H1 (cell line): ENCODE measurements around the gene SDC4. TPM values are rescaled to one million over a fixed set of nuclear protein-coding genes. Genes with fewer than 3 reads are reported as not detected.

Experiments
- ASH2L ChIP-seq: fragments of 200-600, 300-600 bp; sonication (generic); IDR thresholded peaks from one replicate; pipeline ENCODE4 v1.7.1; 2017; ENCODE audit warnings: low read length
- BACH1 ChIP-seq: IDR thresholded peaks from 2 replicates; pipeline ENCODE4 v1.6.1; 2012; ENCODE audit warnings: low read length, improper control_type of control experiment
- CHD7 ChIP-seq: fragments of 300-600 bp; sonication (generic); IDR thresholded peaks from 2 replicates; pipeline ENCODE4 v1.7.1; 2012; ENCODE audit warnings: low read length, moderate library complexity, mild to moderate bottlenecking, inconsistent platforms; ENCODE audit not compliant: insufficient replicate concordance
- CTBP2 ChIP-seq: IDR thresholded peaks from 2 replicates; pipeline ENCODE4 v1.7.0; 2011; ENCODE audit warnings: borderline replicate concordance, mild to moderate bottlenecking, moderate library complexity, mixed read lengths, low read length; ENCODE audit not compliant: insufficient read depth, insufficient read length
- EP300 ChIP-seq, 2 experiments: IDR thresholded peaks; 1 replicate in 1 of 2; 2 replicates in 1 of 2; pipeline ENCODE4 v1.6.1; 2011 to 2012; ENCODE audit warnings: low read depth in 2 of 2, low read length in 2 of 2, mild to moderate bottlenecking in 2 of 2, borderline replicate concordance in 1 of 2, inconsistent platforms in 1 of 2, moderate library complexity in 1 of 2
- HDAC2 ChIP-seq, 2 experiments: fragments of 300-600 bp in 1 of 2; sonication (generic) in 1 of 2; IDR thresholded peaks; 2 replicates each; pipeline ENCODE4 v1.6.1; 2011 to 2012; ENCODE audit warnings: low read depth in 2 of 2, low read length in 2 of 2, mild to moderate bottlenecking in 2 of 2, moderate library complexity in 2 of 2, borderline replicate concordance in 1 of 2, inconsistent platforms in 1 of 2
- KDM5A ChIP-seq: fragments of 200-600 bp; IDR thresholded peaks from 2 replicates; pipeline ENCODE4 v1.7.1; 2012; ENCODE audit warnings: mild to moderate bottlenecking, low read length, inconsistent platforms, mixed read lengths
- POLR2AphosphoS5 ChIP-seq: IDR thresholded peaks from 2 replicates; pipeline ENCODE4 v1.6.1; 2011; ENCODE audit warnings: low read depth, low read length
- RXRA ChIP-seq: IDR thresholded peaks from 2 replicates; pipeline ENCODE4 v1.6.1; 2011; ENCODE audit warnings: low read depth, mild to moderate bottlenecking, low read length, moderate library complexity; ENCODE audit not compliant: insufficient read depth
- TAF7 ChIP-seq: optimal IDR thresholded peaks from 2 replicates; pipeline ENCODE3; 2011; ENCODE audit warnings: low read depth, mild to moderate bottlenecking, inconsistent platforms, low read length, moderate library complexity, borderline replicate concordance
- TBP ChIP-seq: IDR thresholded peaks from 2 replicates; pipeline ENCODE4 v1.6.1; 2011; ENCODE audit warnings: low read depth, low read length, improper control_type of control experiment
- YY1 ChIP-seq: IDR thresholded peaks from 2 replicates; pipeline ENCODE4 v1.6.1; 2011; ENCODE audit warnings: low read depth, mild to moderate bottlenecking, low read length
- polyA plus RNA-seq, 7 experiments: library from polyadenylated mRNA; depleted of rRNA in 3 of 7; stranded (reverse) in 5 of 7; unstranded in 2 of 7; fragments of >200 nt in 5 of 7; fragments of 200-250 nt in 2 of 7; gene quantifications; 1 replicate in 5 of 7; 2 replicates in 1 of 7; 4 replicates in 1 of 7; pipeline versions ENCODE4 v1.2.1 to v1.2.3, GENCODE V29; 2011 to 2013; ENCODE audit warnings: missing spikeins in 2 of 7, mixed read lengths in 2 of 7
- total RNA-seq: library from RNA; stranded (reverse); fragmentation: NEBNext Ultra II Directional; extraction: Animal tissue kit (Norgen Biotek cat#: 25700); gene quantifications from 2 replicates; pipeline ENCODE4 v1.2.1, GENCODE V29; 2021

SDC4 gene
- total and polyA plus RNA-seq, 2 of the 8 experiments (the other 6 are each of a cell fraction or from before 2014, with no cell fraction given), result 34.6 to 60.2 TPM

- TF ChIP-seq CHD7 (no peak), RXRA (no peak), EP300 (IDR thresholded peaks at IDR 0.05; ENCODE audit: borderline replicate concordance in 1 of 2, low read depth in 2 of 2, low read length in 2 of 2) (no peak), KDM5A (no peak), HDAC2 (IDR thresholded peaks at IDR 0.05; ENCODE audit: borderline replicate concordance in 1 of 2, low read depth in 2 of 2, low read length in 2 of 2) (no peak), YY1 (no peak), TBP (no peak), ASH2L (no peak), POLR2AphosphoS5 (no peak), TAF7 (no peak), BACH1 (no peak), CTBP2 (no peak)
Measured at GRCh38 chr20:45366631-45367030, 18.4 kb upstream of the SDC4 start (continued).
